Umbilical cord (tissue), 2 donors: ENCODE data around the gene IL11RA. TPM values are rescaled to one million over a fixed set of nuclear protein-coding genes. Genes with fewer than 3 reads are reported as not detected.
"Not testable (repeated sequence)": the region's sequence is repeated elsewhere in the genome, so short reads cannot be mapped to it uniquely, and the experiment has no call there.

Experiments
- DNase-seq: peaks from one replicate; pipeline ENCODE4 v3.0.0-alpha.2; 2015; ENCODE audit warnings: low spot score
- total RNA-seq: library from RNA; depleted of rRNA; stranded (reverse); fragments of >200 nt; gene quantifications from one replicate; pipeline ENCODE4 v1.2.3, GENCODE V29; 2014; ENCODE audit warnings: low replicate concordance; ENCODE audit not compliant: insufficient read depth

The IL11RA gene
- total RNA-seq, 1 donor from 2014 or later = 53.2 TPM

GRCh38 chr9:34628656-34629490 is 23.1 kb upstream of the IL11RA start, which contains the start of gene ARID3C:
Gene ARID3C, minus strand, starts transcription at chr9:34629066. Its CDS starts 1,052 bp downstream, at chr9:34628014.
- DNase-seq = no peak

- no peak for DNase-seq
Measured at GRCh38 chr9:34629491-34629808, 22.5 kb upstream of the IL11RA start.

GRCh38 chr9:34630402-34631154 is 21.4 kb upstream of the IL11RA start:
- DNase-seq = no peak

- no peak for DNase-seq
Measured at GRCh38 chr9:34633166-34633565, 18.8 kb upstream of the IL11RA start.

- DNase-seq = peak; percentile 71
Measured at GRCh38 chr9:34633851-34634550, 18.0 kb upstream of the IL11RA start.

GRCh38 chr9:34634551-34635248 is 17.3 kb upstream of the IL11RA start:
- DNase-seq = no peak

- DNase-seq = no peak
Measured at GRCh38 chr9:34635556-34635955, 16.4 kb upstream of the IL11RA start.

GRCh38 chr9:34636791-34637355 is 15.1 kb upstream of the IL11RA start:
- no peak for DNase-seq

- DNase-seq = peak; percentile 96
Measured at GRCh38 chr9:34637356-34638137, 14.4 kb upstream of the IL11RA start, which contains the start of gene SIGMAR1. Gene SIGMAR1, minus strand, starts transcription at chr9:34637787. Its CDS starts 90 bp downstream, at chr9:34637697.

GRCh38 chr9:34638138-34638445 is 13.9 kb upstream of the IL11RA start:
- DNase-seq = no peak

GRCh38 chr9:34639322-34639721 is 12.7 kb upstream of the IL11RA start:
- DNase-seq = not testable (repeated sequence)

- DNase-seq = no peak
Measured at GRCh38 chr9:34642679-34643078, 9.3 kb upstream of the IL11RA start.

- no peak for DNase-seq
Measured at GRCh38 chr9:34644766-34645314, 7.1 kb upstream of the IL11RA start.

- DNase-seq = peak; percentile 93
Measured at GRCh38 chr9:34646211-34647083, 5.5 kb upstream of the IL11RA start, which contains the start of gene GALT. Gene GALT, plus strand, starts transcription at chr9:34646675. Its CDS starts 30 bp downstream, at chr9:34646705.

- DNase-seq = no peak
Measured at GRCh38 chr9:34647084-34647403, 4.9 kb upstream of the IL11RA start.

GRCh38 chr9:34647651-34648050 is 4.3 kb upstream of the IL11RA start:
- no peak for DNase-seq

GRCh38 chr9:34648673-34649072 is 3.3 kb upstream of the IL11RA start:
- no peak for DNase-seq

GRCh38 chr9:34650816-34651215 is 1.2 kb upstream of the IL11RA start:
- DNase-seq = no peak

GRCh38 chr9:34651321-34651720 is 664 bp upstream of the IL11RA start:
- DNase-seq = peak; percentile 27
